Tibial nerve (tissue), 4 donors: Measurements from ENCODE around the gene RIMKLA. TPM values are rescaled to one million over a fixed set of nuclear protein-coding genes. Genes with fewer than 3 reads are reported as not detected.

Source experiments
- DNase-seq, 2 donors: peaks; one replicate each; pipeline ENCODE4 v3.0.0-alpha.2; 2019; ENCODE audit warnings: low spot score in 2 of 2
- H3K27ac ChIP-seq, 4 donors: fragments of 200-600 bp; sonication (generic) in 3 of 4; one replicate each; pipeline ENCODE4 v1.5.1; 2017 to 2019; ENCODE audit warnings: mild to moderate bottlenecking in 1 of 4
- H3K27me3 ChIP-seq, 2 donors: fragments of 200-600 bp; sonication (generic) in 1 of 2; one replicate each; pipeline versions ENCODE4 v1.5.1 to v1.6.0; 2017 to 2019
- H3K36me3 ChIP-seq, 3 donors: fragments of 200-600 bp; sonication (generic); one replicate each; pipeline ENCODE4 v1.5.1; 2018 to 2019
- H3K4me1 ChIP-seq, 4 donors: fragments of 200-600 bp; sonication (generic) in 3 of 4; one replicate each; pipeline ENCODE4 v1.5.1; 2017 to 2019
- H3K4me3 ChIP-seq, 4 donors: fragments of 200-600 bp; sonication (generic) in 3 of 4; one replicate each; pipeline ENCODE4 v1.5.1; 2017 to 2019; ENCODE audit warnings: mild to moderate bottlenecking in 1 of 4, moderate library complexity in 1 of 4
- H3K9me3 ChIP-seq, 4 donors: fragments of 200-600 bp; sonication (generic) in 3 of 4; one replicate each; pipeline ENCODE4 v1.5.1; 2017 to 2019
- CTCF ChIP-seq, 5 experiments: fragments of 200-600 bp in 3 of 5; fragments of 450-650 bp in 2 of 5; sonication (generic) in 3 of 5; IDR thresholded peaks; one replicate each; pipeline ENCODE4 v1.5.1; 2016 to 2019; ENCODE audit warnings: antibody characterized with exemption in 5 of 5, mild to moderate bottlenecking in 3 of 5, moderate library complexity in 2 of 5
- EP300 ChIP-seq, 2 donors: sonication (generic); formaldehyde crosslinking; IDR thresholded peaks; one replicate each; pipeline ENCODE4 v1.6.1; 2017; ENCODE audit warnings: antibody characterized with exemption in 2 of 2, mild to moderate bottlenecking in 1 of 2
- POLR2A ChIP-seq, 2 donors: fragments of 450-650 bp; IDR thresholded peaks; one replicate each; pipeline ENCODE4 v1.6.1; 2017; ENCODE audit warnings: antibody characterized with exemption in 2 of 2, mild to moderate bottlenecking in 2 of 2, moderate library complexity in 2 of 2
- WGBS, 2 donors: methylation state at CpG; one replicate each; pipeline ENCODE4 v1.1.5; 2018; 5-methylcytosine and 5-hydroxymethylcytosine counted together
- total RNA-seq, 4 donors: library from RNA; depleted of rRNA; stranded (reverse); fragments of >200 nt; gene quantifications; one replicate each; pipeline ENCODE4 v1.1.0, GENCODE V29; 2016

Gene RIMKLA
- total RNA-seq, 4 donors from 2014 or later = 0.30 to 3.1 (median 2.2) TPM; not detected in 1

GRCh38 chr1:42364542-42364941 is 16.1 kb upstream of the RIMKLA start:
- Histone ChIP-seq H3K27ac (no peak overlapping the region), H3K4me3 (no peak overlapping the region), H3K9me3 (no peaks in the 10 kb centered on the region), H3K27me3 (peaks cover 0 to 7% of the 10 kb centered on the region in 2 donors), H3K36me3 (no peaks in the 10 kb centered on the region), H3K4me1 (no peaks in the 10 kb centered on the region)
- WGBS, 2 donors = 88 to 98% methylated on average over 2 of the region's 2 CpGs
- TF ChIP-seq CTCF (IDR thresholded peaks at IDR 0.05) = no peak
- TF ChIP-seq EP300 (IDR thresholded peaks at IDR 0.05) = no peak
- no peak for TF ChIP-seq POLR2A (IDR thresholded peaks at IDR 0.05)
- DNase-seq = no peak

GRCh38 chr1:42365118-42365517 is 15.5 kb upstream of the RIMKLA start:
- H3K27me3 ChIP-seq = peaks cover 0 to 9% of the 10 kb centered on the region in 2 donors
- H3K9me3 ChIP-seq = no peaks in the 10 kb centered on the region
- no peaks in the 10 kb centered on the region for H3K4me1 ChIP-seq
- no peaks in the 10 kb centered on the region for H3K36me3 ChIP-seq
- DNase-seq = no peak
- no peak for TF ChIP-seq CTCF (IDR thresholded peaks at IDR 0.05)
- TF ChIP-seq POLR2A (IDR thresholded peaks at IDR 0.05) = no peak
- no peak for TF ChIP-seq EP300 (IDR thresholded peaks at IDR 0.05)
- 83 to 84% methylated on average over 2 of the region's 2 CpGs for WGBS, 2 donors
- no peak overlapping the region for H3K27ac ChIP-seq
- no peak overlapping the region for H3K4me3 ChIP-seq

GRCh38 chr1:42368096-42368795 is 12.3 kb upstream of the RIMKLA start:
- H3K4me1 ChIP-seq = no peaks in the 10 kb centered on the region
- TF ChIP-seq POLR2A (IDR thresholded peaks at IDR 0.05) (no peak), EP300 (IDR thresholded peaks at IDR 0.05) (no peak), CTCF (IDR thresholded peaks at IDR 0.05) (no peak)
- no peaks in the 10 kb centered on the region for H3K9me3 ChIP-seq
- WGBS, 2 donors = 85 to 90% methylated on average over 7 of the region's 7 CpGs
- DNase-seq = no peak
- H3K27ac ChIP-seq = no peak overlapping the region
- no peak overlapping the region for H3K4me3 ChIP-seq
- peaks cover 0 to 13% of the 10 kb centered on the region in 2 donors for H3K27me3 ChIP-seq
- H3K36me3 ChIP-seq = no peaks in the 10 kb centered on the region

- no peaks in the 10 kb centered on the region for H3K9me3 ChIP-seq
- no peak for TF ChIP-seq POLR2A (IDR thresholded peaks at IDR 0.05)
- TF ChIP-seq EP300 (IDR thresholded peaks at IDR 0.05) = no peak
- no peak for TF ChIP-seq CTCF (IDR thresholded peaks at IDR 0.05)
- peaks cover 0 to 13% of the 10 kb centered on the region in 2 donors for H3K27me3 ChIP-seq
- no peak overlapping the region for H3K4me3 ChIP-seq
- WGBS, 2 donors = 79 to 80% methylated on average over 1 of the region's 1 CpG
- no peaks in the 10 kb centered on the region for H3K36me3 ChIP-seq
- H3K27ac ChIP-seq = no peak overlapping the region
- no peak for DNase-seq
- no peaks in the 10 kb centered on the region for H3K4me1 ChIP-seq
Measured at GRCh38 chr1:42369471-42369870, 11.1 kb upstream of the RIMKLA start.

- no peak overlapping the region for H3K4me3 ChIP-seq
- DNase-seq = no peak
Measured at GRCh38 chr1:42370876-42371549, 9.6 kb upstream of the RIMKLA start.

More at GRCh38 chr1:42370876-42371549, 9.6 kb upstream of the RIMKLA start:
- no peaks in the 10 kb centered on the region for H3K36me3 ChIP-seq
- H3K27me3 ChIP-seq = peaks cover 0 to 13% of the 10 kb centered on the region in 2 donors
- H3K4me1 ChIP-seq = no peaks in the 10 kb centered on the region
- no peaks in the 10 kb centered on the region for H3K9me3 ChIP-seq
- H3K27ac ChIP-seq = no peak overlapping the region
- TF ChIP-seq CTCF (IDR thresholded peaks at IDR 0.05) = no peak
- TF ChIP-seq EP300 (IDR thresholded peaks at IDR 0.05) = no peak
- no peak for TF ChIP-seq POLR2A (IDR thresholded peaks at IDR 0.05)
